Fibroblast of skin of right biceps (primary cell): ENCODE results near the gene OR6K2.
"Not testable (repeated sequence)": the region's sequence is repeated elsewhere in the genome, so short reads cannot be mapped to it uniquely, and the experiment has no call there.

ENCODE experiments used
- DNase-seq: peaks from one replicate; pipeline ENCODE4 v3.0.0-alpha.2; 2013

OR6K2 gene

GRCh38 chr1:158700552-158700951 is at the start of gene OR6K2:
OR6K2 (minus strand) TSS chr1:158700652; CDS start chr1:158700652, 0 bp downstream.
- no peak for DNase-seq

GRCh38 chr1:158735848-158736247 is 35.4 kb upstream of the OR6K2 start:
- no peak for DNase-seq

GRCh38 chr1:158732524-158732923 is 32.1 kb upstream of the OR6K2 start:
- DNase-seq: no peak

- DNase-seq: no peak
Observed at GRCh38 chr1:158731707-158732106, 31.3 kb upstream of the OR6K2 start.

DNA sequence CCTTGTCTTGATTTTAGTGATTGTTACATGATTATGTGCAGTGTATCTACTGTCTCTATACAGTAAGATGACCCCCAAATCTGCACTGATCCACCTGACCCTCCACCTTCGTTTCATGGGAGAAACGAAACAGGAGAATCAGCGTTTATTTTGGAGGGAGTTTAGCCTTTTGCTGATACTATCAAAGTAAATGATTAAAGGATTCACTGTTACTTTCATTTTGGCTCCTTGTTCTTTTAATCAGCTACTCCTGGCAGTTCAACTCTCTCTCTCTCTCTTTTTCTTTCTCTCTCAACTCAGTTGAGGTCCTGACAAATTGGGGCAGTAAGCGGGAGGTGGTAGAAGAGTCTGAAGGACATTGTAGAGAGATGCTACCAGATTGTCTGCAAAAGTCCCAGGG is 30.0 kb upstream of the OR6K2 start:
- no peak for DNase-seq

DNA sequence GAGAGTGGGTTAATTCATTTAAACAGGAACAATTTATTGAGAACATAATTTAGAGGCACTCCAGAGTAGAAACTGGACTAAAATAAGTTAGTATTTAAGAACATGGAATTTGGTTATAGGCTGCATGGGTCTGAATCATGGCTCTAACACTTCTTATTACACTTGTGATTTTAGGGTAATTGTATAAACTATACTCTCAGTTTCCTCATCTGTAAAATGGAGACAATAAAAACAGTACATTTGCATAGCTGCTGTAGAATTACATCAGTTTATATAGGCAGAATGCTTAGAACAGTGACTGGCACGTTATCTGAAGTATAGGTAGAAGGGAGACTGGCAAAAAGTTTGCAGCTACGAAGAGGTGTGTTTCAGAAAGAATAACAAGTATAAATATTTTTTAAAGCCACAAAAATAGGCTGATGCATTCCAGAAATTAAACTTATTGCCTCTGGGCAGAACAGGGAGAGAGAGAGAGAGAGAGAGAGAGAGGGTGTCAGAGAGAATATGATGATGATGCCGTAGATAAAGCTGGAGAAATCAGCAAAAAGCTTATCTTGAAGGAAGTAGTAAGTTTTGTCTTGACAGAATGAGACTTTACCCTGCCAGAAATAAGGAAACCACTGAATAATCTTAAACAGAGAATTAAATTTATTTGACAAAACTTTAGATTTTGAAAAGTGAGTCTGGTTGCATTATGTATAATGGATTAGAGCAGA is 28.2 kb upstream of the OR6K2 start:
- no peak for DNase-seq

DNA sequence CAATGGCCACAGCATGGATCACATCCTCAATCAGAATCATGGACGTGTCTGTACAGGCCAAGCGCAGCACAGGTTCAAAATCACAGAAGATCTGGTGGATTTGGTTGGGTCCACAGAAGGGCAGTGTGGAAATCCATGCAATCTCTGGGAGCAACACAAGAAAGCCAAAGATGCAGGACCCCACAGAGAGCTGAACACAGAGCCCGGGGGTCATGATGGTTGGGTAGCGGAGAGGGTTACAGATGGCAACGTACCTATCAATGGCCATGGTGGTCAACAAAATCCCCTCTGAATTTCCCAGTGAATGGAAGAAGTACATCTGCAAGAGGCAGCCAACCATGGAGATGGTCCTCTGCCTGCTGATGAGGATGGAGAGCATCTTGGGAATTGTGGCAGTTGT is 24.0 kb upstream of the OR6K2 start:
- DNase-seq: no peak

DNA sequence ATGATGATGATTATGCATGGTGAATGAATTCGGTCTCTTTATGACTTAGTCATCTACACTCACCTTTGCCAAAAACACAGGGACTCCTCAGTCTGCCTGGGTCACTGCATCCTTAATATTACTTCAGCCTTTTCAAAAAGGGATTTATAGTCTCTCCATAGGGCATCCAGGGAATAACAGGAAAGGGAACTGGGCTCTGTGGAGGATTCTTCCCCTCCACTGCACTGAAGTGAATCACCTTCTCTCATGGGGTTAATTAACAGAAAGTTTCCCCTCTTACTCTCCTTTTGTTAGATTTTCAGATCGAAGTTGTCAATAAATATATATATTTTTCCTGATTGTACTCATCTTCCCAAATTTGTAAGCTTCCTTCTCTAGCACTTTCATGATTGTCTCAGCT is 20.2 kb upstream of the OR6K2 start, which contains the start of gene OR6K3:
Gene OR6K3, minus strand, starts transcription at position 101 of the 400 bp plus-strand sequence. CDS start 2,605 bp downstream, outside the sequence.
- DNase-seq: no peak

DNA sequence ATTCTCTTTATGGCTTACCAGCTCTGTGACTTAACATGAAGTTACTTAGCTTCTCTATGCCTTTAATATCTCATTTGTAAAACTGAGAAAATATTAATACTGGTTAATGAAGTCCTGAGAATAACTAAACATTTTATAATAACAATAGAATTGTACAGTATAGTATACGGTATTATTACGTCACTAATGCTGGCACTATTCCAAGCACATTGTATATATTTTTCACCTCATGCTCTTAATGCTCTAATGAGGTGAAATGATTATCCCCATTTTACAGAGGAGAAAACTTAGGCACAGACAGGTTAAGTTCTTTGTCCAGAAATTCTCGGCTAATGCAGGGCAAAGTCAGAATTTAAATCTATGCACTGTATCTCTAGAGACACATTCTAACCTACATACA is 19.2 kb upstream of the OR6K2 start:
- no peak for DNase-seq

DNA sequence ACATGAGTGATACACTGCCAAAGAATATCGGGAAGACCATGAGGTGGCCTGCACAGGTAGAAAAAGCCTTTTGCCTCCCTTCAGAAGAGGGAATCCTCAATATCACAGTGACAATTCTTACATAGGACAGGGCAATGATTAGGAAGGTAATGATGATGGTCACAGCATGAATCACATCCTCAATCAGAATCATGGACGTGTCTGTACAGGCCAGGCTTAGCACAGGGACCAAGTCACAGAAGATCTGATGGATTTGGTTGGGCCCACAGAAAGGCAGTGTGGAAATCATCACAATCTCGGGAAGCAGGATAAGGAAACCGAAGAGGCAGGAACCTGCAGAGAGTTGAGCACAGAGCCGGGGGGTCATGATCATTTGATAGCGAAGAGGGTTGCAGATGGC is 16.9 kb upstream of the OR6K2 start:
- DNase-seq: no peak

- DNase-seq: no peak
Observed at GRCh38 chr1:158716335-158716734, 15.9 kb upstream of the OR6K2 start.

DNA sequence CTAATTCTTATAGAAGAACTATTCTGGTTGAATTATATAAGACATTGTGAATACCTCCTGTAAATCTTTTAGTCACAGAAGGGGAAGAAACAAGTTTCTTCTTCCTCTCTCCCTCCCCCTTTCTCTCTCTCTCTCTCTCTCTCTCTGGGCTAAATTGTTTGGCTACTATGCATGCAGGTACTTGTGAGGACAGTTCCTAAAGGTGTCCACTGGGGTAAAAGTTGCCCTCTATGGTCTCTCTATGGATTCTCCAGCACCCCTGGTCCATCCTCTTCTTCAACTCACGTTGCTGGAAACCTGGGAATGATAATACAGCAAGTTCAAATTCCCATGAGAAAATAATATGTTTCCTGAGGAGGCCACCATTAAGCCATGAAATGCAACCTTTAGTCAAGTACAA is 14.3 kb upstream of the OR6K2 start:
- no peak for DNase-seq

GRCh38 chr1:158711098-158711497 is 10.6 kb upstream of the OR6K2 start:
- DNase-seq: no peak

- no peak for DNase-seq
Observed at GRCh38 chr1:158706096-158706495, 5.6 kb upstream of the OR6K2 start.

- DNase-seq: no peak
Observed at GRCh38 chr1:158694596-158694995, 5.9 kb downstream of the OR6K2 start.

- DNase-seq: no peak
Observed at GRCh38 chr1:158692356-158692755, 8.1 kb downstream of the OR6K2 start.

GRCh38 chr1:158691907-158692306 is 8.5 kb downstream of the OR6K2 start:
- DNase-seq: no peak

DNA sequence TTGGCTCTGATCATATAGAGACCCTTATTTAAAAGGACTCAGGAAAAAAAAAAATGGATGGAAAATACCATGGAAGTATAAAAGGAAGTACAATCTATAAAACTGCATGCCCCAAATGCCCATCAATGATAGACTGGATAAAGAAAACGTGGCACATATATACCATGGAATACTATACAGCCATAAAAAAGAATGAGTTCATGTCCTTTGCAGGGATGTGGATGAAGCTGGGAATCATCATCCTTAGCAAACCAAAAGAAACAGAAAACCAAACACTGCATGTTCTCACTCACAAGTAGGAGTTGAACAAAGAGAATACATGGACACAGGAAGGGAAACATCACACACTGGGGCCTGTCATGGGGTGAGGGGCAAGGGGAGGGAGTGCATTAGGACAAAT is 9.3 kb downstream of the OR6K2 start:
- DNase-seq: not testable (repeated sequence)

- DNase-seq: no peak
Observed at GRCh38 chr1:158689875-158690274, 10.6 kb downstream of the OR6K2 start.

- DNase-seq: no peak
Observed at GRCh38 chr1:158689110-158689509, 11.3 kb downstream of the OR6K2 start.

DNA sequence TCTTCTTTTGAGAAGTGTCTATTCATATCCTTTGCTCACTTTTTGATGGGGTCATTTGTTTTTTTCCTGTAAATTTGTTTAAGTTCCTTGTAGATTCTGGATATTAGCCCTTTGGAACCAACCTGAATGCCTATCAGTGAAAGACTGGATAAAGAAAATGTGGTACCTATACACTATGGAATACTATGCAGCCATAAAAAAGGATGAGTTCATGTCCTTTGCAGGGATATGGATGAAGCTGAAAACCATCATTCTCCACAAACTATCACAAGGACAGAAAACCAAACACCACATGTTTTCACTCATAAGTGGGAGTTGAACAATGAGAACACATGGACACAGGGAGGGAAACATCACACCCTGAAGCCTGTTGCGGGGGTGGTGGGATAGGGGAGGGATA is 12.1 kb downstream of the OR6K2 start:
- not testable (repeated sequence) for DNase-seq

GRCh38 chr1:158687037-158687436 is 13.4 kb downstream of the OR6K2 start:
- no peak for DNase-seq

GRCh38 chr1:158686111-158687009 is 14.1 kb downstream of the OR6K2 start, which contains the start of gene SPTA1:
SPTA1 (minus strand) TSS chr1:158686715; CDS start chr1:158686517, 198 bp downstream.
- no peak for DNase-seq

- no peak for DNase-seq
Observed at GRCh38 chr1:158685085-158685484, 15.4 kb downstream of the OR6K2 start.
